ENCODE measurements around the gene INPP4A. TPM values are rescaled to one million over a fixed set of nuclear protein-coding genes. Genes with fewer than 3 reads are reported as not detected.
"Not testable (repeated sequence)": the region's sequence is repeated elsewhere in the genome, so short reads cannot be mapped to it uniquely, and the experiment has no call there.

Gene INPP4A
- total RNA-seq, 1 donor from 2014 or later, result 73.0 TPM

GRCh38 chr2:98572211-98572610, 127.6 kb downstream of the INPP4A start:
- DNase-seq (ENCODE audit: low spot score in 2 of 2), result no peak
- FAIRE-seq, result no peak

- FAIRE-seq (no peak), DNase-seq (ENCODE audit: low spot score in 2 of 2) (peak in 1 of 2 donors; percentile 57)
These were observed 128.0 kb downstream of the INPP4A start for GRCh38 chr2:98572676-98573075.

- no peak for FAIRE-seq
- DNase-seq (ENCODE audit: low spot score in 2 of 2), result no peak
These were observed 128.8 kb downstream of the INPP4A start for GRCh38 chr2:98573426-98573825.

GRCh38 chr2:98576666-98577312, 132.1 kb downstream of the INPP4A start:
- FAIRE-seq (no peak), DNase-seq (ENCODE audit: low spot score in 2 of 2) (no peak)

- FAIRE-seq (no peak), DNase-seq (ENCODE audit: low spot score in 2 of 2) (no peak)
These were observed 132.7 kb downstream of the INPP4A start for GRCh38 chr2:98577313-98577712.

- no peak for DNase-seq (ENCODE audit: low spot score in 2 of 2)
- no peak for FAIRE-seq
These were observed 133.6 kb downstream of the INPP4A start for GRCh38 chr2:98578231-98578630.

- FAIRE-seq (no peak), DNase-seq (ENCODE audit: low spot score in 2 of 2) (no peak)
These were observed 135.3 kb downstream of the INPP4A start for GRCh38 chr2:98579926-98580325.

- FAIRE-seq (no peak), DNase-seq (ENCODE audit: low spot score in 2 of 2) (no peak)
These were observed 136.1 kb downstream of the INPP4A start for GRCh38 chr2:98580656-98581284.

- FAIRE-seq (no peak), DNase-seq (ENCODE audit: low spot score in 2 of 2) (no peak)
These were observed 137.9 kb downstream of the INPP4A start for GRCh38 chr2:98582523-98582922.

- no peak for FAIRE-seq
- DNase-seq (ENCODE audit: low spot score in 2 of 2), result no peak
These were observed 138.6 kb downstream of the INPP4A start for GRCh38 chr2:98583276-98583675.

- FAIRE-seq, result no peak
These were observed 139.4 kb downstream of the INPP4A start for GRCh38 chr2:98583816-98584618.

GRCh38 chr2:98585386-98585785, 140.7 kb downstream of the INPP4A start:
- FAIRE-seq (no peak), DNase-seq (ENCODE audit: low spot score in 2 of 2) (no peak)

More at GRCh38 chr2:98583816-98584618, 139.4 kb downstream of the INPP4A start:
- no peak for DNase-seq (ENCODE audit: low spot score in 2 of 2)

- no peak for DNase-seq (ENCODE audit: low spot score in 2 of 2)
- no peak for FAIRE-seq
These were observed 142.0 kb downstream of the INPP4A start for GRCh38 chr2:98586551-98587140.

GRCh38 chr2:98588880-98589431, 144.3 kb downstream of the INPP4A start:
- DNase-seq (ENCODE audit: low spot score in 2 of 2) (no peak), FAIRE-seq (no peak)

- FAIRE-seq, result no peak
These were observed 144.8 kb downstream of the INPP4A start for GRCh38 chr2:98589489-98589888.

GRCh38 chr2:98592565-98592964, 147.9 kb downstream of the INPP4A start:
- no peak for FAIRE-seq
- no peak for DNase-seq (ENCODE audit: low spot score in 2 of 2)

More at GRCh38 chr2:98589489-98589888, 144.8 kb downstream of the INPP4A start:
- no peak for DNase-seq (ENCODE audit: low spot score in 2 of 2)

GRCh38 chr2:98594665-98595064, 150.0 kb downstream of the INPP4A start:
- not testable (repeated sequence) for FAIRE-seq; DNase-seq (ENCODE audit: low spot score in 2 of 2)

GRCh38 chr2:98598781-98599428, 154.2 kb downstream of the INPP4A start:
- no peak for FAIRE-seq

GRCh38 chr2:98601532-98602132, 157.0 kb downstream of the INPP4A start:
- no peak for FAIRE-seq

More at GRCh38 chr2:98598781-98599428, 154.2 kb downstream of the INPP4A start:
- DNase-seq (ENCODE audit: low spot score in 2 of 2), result no peak

GRCh38 chr2:98604547-98604946, 159.9 kb downstream of the INPP4A start:
- DNase-seq (ENCODE audit: low spot score in 2 of 2) (no peak), FAIRE-seq (no peak)

More at GRCh38 chr2:98601532-98602132, 157.0 kb downstream of the INPP4A start:
- no peak for DNase-seq (ENCODE audit: low spot score in 2 of 2)

Data from frontal cortex (tissue), 4 donors.